ENCODE data around the gene TM6SF1.

- TF ChIP-seq CTCF (IDR thresholded peaks at IDR 0.05), result no peak
- TF ChIP-seq MAX (CRISPR knock-in tag; IDR thresholded peaks at IDR 0.05), result no peak
- TF ChIP-seq CREB1 (CRISPR knock-in tag; IDR thresholded peaks at IDR 0.05), result no peak
- TF ChIP-seq E2F1 (CRISPR knock-in tag; IDR thresholded peaks at IDR 0.05), result no peak
- no peak for TF ChIP-seq ATF1 (CRISPR knock-in tag; IDR thresholded peaks at IDR 0.05)
- no peak for TF ChIP-seq ZMAT4 (CRISPR knock-in tag; IDR thresholded peaks at IDR 0.05)
- TF ChIP-seq ESRRA (CRISPR knock-in tag; IDR thresholded peaks at IDR 0.05; ENCODE audit: borderline replicate concordance), result no peak
- no peak for TF ChIP-seq TEAD4 (CRISPR knock-in tag; IDR thresholded peaks at IDR 0.05)
- no peak for TF ChIP-seq JUN (CRISPR knock-in tag; IDR thresholded peaks at IDR 0.05)
- no peak for TF ChIP-seq TEAD1 (CRISPR knock-in tag; IDR thresholded peaks at IDR 0.05)
- no peak for TF ChIP-seq ETV6 (CRISPR knock-in tag; IDR thresholded peaks at IDR 0.05)
- no peak for TF ChIP-seq TP53 (CRISPR knock-in tag; IDR thresholded peaks at IDR 0.05)
- TF ChIP-seq NR3C1 (CRISPR knock-in tag; conservative IDR thresholded peaks at IDR 0.05; ENCODE audit: low read depth), result no peak
Measured at GRCh38 chr15:83112233-83112955, 4.9 kb downstream of the TM6SF1 start.
